H1 (cell line): ENCODE data around the gene TSPAN17. TPM values are rescaled to one million over a fixed set of nuclear protein-coding genes. Genes with fewer than 3 reads are reported as not detected.

ENCODE experiments used
- CTCF ChIA-PET: fragments of 300-600 bp; sonication (Branson Sonifier 250); formaldehyde crosslinking; loops from one replicate; lab custom pipeline; 2021; ENCODE audit not compliant: partially characterized antibody; lab: Charles Lee
- POLR2A ChIA-PET: fragments of 300-600 bp; sonication (Branson Sonifier 250); formaldehyde crosslinking; loops from one replicate; lab custom pipeline; 2021; ENCODE audit warnings: inconsistent platforms; ENCODE audit not compliant: partially characterized antibody; lab: Charles Lee
- DNase-seq, 2 experiments: peaks; one replicate each; pipeline versions ENCODE4 v3.0.0 to v3.0.0-alpha.2; 2010 to 2022; ENCODE audit warnings: low spot score in 2 of 2, low read depth in 1 of 2, mixed read lengths in 1 of 2
- FAIRE-seq: peaks from 2 replicates; lab custom pipeline; 2011; peaks lifted over from hg19 to GRCh38; lab: Jason Lieb, UNC
- H2AFZ ChIP-seq: 2 replicates; pipeline ENCODE4 v1.8.1; 2012; ENCODE audit warnings: low read length, inconsistent platforms
- H2AK5ac ChIP-seq: 2 replicates; pipeline ENCODE4 v1.6.1; 2013; ENCODE audit warnings: low read depth, low read length
- H2BK120ac ChIP-seq: replicated peaks from 2 replicates; pipeline ENCODE3; 2013; ENCODE audit warnings: low read depth, low read length, inconsistent platforms
- H2BK12ac ChIP-seq: 2 replicates; pipeline ENCODE4 v1.6.1; 2013; ENCODE audit warnings: low read depth, low read length
- H2BK15ac ChIP-seq: 2 replicates; pipeline ENCODE4 v1.6.1; 2013; ENCODE audit warnings: low read length
- H2BK20ac ChIP-seq: 2 replicates; pipeline ENCODE4 v1.6.1; 2013; ENCODE audit warnings: low read length
- H2BK5ac ChIP-seq: 2 replicates; pipeline ENCODE4 v1.6.1; 2013; ENCODE audit warnings: low read depth, low read length
- H3K14ac ChIP-seq: 2 replicates; pipeline ENCODE4 v1.6.1; 2013; ENCODE audit warnings: inconsistent platforms; ENCODE audit not compliant: insufficient read length
- H3K18ac ChIP-seq: 2 replicates; pipeline ENCODE4 v1.6.1; 2013; ENCODE audit warnings: low read length; ENCODE audit errors: extremely low read depth
- H3K23ac ChIP-seq: 2 replicates; pipeline ENCODE4 v1.6.1; 2013; ENCODE audit warnings: inconsistent platforms; ENCODE audit not compliant: insufficient read length
- H3K23me2 ChIP-seq: 2 replicates; pipeline ENCODE4 v1.6.1; 2013; ENCODE audit warnings: low read depth, low read length
- H3K27ac ChIP-seq: 2 replicates; pipeline ENCODE4 v1.6.1; 2011; ENCODE audit warnings: low read depth, low read length, inconsistent platforms
- H3K27me3 ChIP-seq, 4 experiments: replicated peaks in 1 of 4; 1 replicate in 1 of 4; 2 replicates in 3 of 4; pipeline versions ENCODE4 v1.6.1 to v1.8.1; 2011 to 2013; ENCODE audit warnings: low read length in 3 of 4, mild to moderate bottlenecking in 3 of 4, inconsistent platforms in 2 of 4, mixed read lengths in 2 of 4, moderate library complexity in 1 of 4; ENCODE audit not compliant: control insufficient read depth in 3 of 4, insufficient read depth in 3 of 4; ENCODE audit errors: extremely low read depth in 1 of 4
- H3K36me3 ChIP-seq, 4 experiments: 2 replicates each; pipeline versions ENCODE4 v1.6.1 to v1.8.1; 2011 to 2013; ENCODE audit warnings: mild to moderate bottlenecking in 4 of 4, low read length in 3 of 4, moderate library complexity in 2 of 4, control low read depth in 1 of 4, inconsistent platforms in 1 of 4; ENCODE audit not compliant: insufficient read depth in 4 of 4, control insufficient read depth in 2 of 4
- H3K4ac ChIP-seq: replicated peaks from 2 replicates; pipeline ENCODE3; 2013; ENCODE audit warnings: low read length, low read depth, mixed read lengths, inconsistent platforms; ENCODE audit not compliant: insufficient read length
- H3K4me1 ChIP-seq, 4 experiments: replicated peaks in 1 of 4; 1 replicate in 1 of 4; 2 replicates in 3 of 4; pipeline versions ENCODE4 v1.6.1 to v1.8.1; 2011 to 2013; ENCODE audit warnings: low read length in 3 of 4, inconsistent platforms in 2 of 4, mixed read lengths in 1 of 4; ENCODE audit not compliant: insufficient read depth in 4 of 4, control insufficient read depth in 3 of 4
- H3K4me2 ChIP-seq, 2 experiments: 2 replicates each; pipeline versions ENCODE4 v1.6.1 to v1.8.1; 2011 to 2013; ENCODE audit warnings: low read depth in 2 of 2, low read length in 2 of 2, control low read depth in 1 of 2, inconsistent platforms in 1 of 2, mild to moderate bottlenecking in 1 of 2; ENCODE audit not compliant: insufficient read depth in 1 of 2
- H3K4me3 ChIP-seq, 4 experiments: fragments of 200-600, 300-600 bp in 1 of 4; sonication (generic), shearing (Covaris generic), sonication (Bioruptor Twin) in 1 of 4; 2 replicates each; pipeline versions ENCODE4 v1.5.1 to v1.8.1; 2011 to 2016; ENCODE audit warnings: low read length in 4 of 4, low read depth in 3 of 4, control low read depth in 2 of 4, inconsistent platforms in 2 of 4, mild to moderate bottlenecking in 2 of 4, mixed read lengths in 1 of 4, moderate library complexity in 1 of 4; ENCODE audit not compliant: insufficient read depth in 2 of 4; ENCODE audit errors: extremely low read depth in 1 of 4
- H3K56ac ChIP-seq: replicated peaks from 2 replicates; pipeline ENCODE3; 2013; ENCODE audit warnings: low read depth, mild to moderate bottlenecking, mixed read lengths, low read length, inconsistent platforms; ENCODE audit not compliant: insufficient read length
- H3K79me1 ChIP-seq: 2 replicates; pipeline ENCODE4 v1.6.1; 2013; ENCODE audit warnings: low read depth, low read length, control low read depth
- H3K79me2 ChIP-seq, 2 experiments: 2 replicates each; pipeline versions ENCODE4 v1.6.1 to v1.8.1; 2012 to 2013; ENCODE audit warnings: low read length in 2 of 2, mild to moderate bottlenecking in 2 of 2, inconsistent platforms in 1 of 2; ENCODE audit not compliant: insufficient read depth in 2 of 2, control insufficient read depth in 1 of 2
- H3K9ac ChIP-seq, 4 experiments: replicated peaks in 1 of 4; 1 replicate in 1 of 4; 2 replicates in 3 of 4; pipeline versions ENCODE4 v1.6.1 to v1.8.1; 2011 to 2013; ENCODE audit warnings: low read depth in 3 of 4, low read length in 3 of 4, control low read depth in 2 of 4, mild to moderate bottlenecking in 2 of 4, moderate library complexity in 2 of 4, inconsistent platforms in 1 of 4; ENCODE audit errors: extremely low read depth in 1 of 4
- H3K9me3 ChIP-seq, 2 experiments: 2 replicates each; pipeline versions ENCODE4 v1.6.1 to v1.8.1; 2012 to 2013; ENCODE audit warnings: mild to moderate bottlenecking in 2 of 2, moderate library complexity in 2 of 2, control low read depth in 1 of 2, inconsistent platforms in 1 of 2, low read depth in 1 of 2, low read length in 1 of 2, mixed read lengths in 1 of 2; ENCODE audit not compliant: insufficient read depth in 2 of 2
- H4K20me1 ChIP-seq, 2 experiments: replicated peaks in 1 of 2; 2 replicates each; pipeline versions ENCODE3 to v1.8.1; 2011 to 2013; ENCODE audit warnings: inconsistent platforms in 2 of 2, low read length in 2 of 2, mild to moderate bottlenecking in 1 of 2; ENCODE audit not compliant: insufficient read depth in 2 of 2, control insufficient read depth in 1 of 2
- H4K5ac ChIP-seq: 2 replicates; pipeline ENCODE4 v1.6.1; 2013; ENCODE audit warnings: low read length, low read depth, mixed read lengths, inconsistent platforms; ENCODE audit not compliant: insufficient read length
- H4K8ac ChIP-seq: 2 replicates; pipeline ENCODE4 v1.8.0; 2013; ENCODE audit warnings: mild to moderate bottlenecking, moderate library complexity, low read length, inconsistent platforms; ENCODE audit not compliant: insufficient read depth; ENCODE audit errors: extremely low read depth
- H4K91ac ChIP-seq: replicated peaks from 2 replicates; pipeline ENCODE3; 2013; ENCODE audit warnings: low read length, mixed read lengths, inconsistent platforms; ENCODE audit not compliant: insufficient read length
- EP300 ChIP-seq, 2 experiments: IDR thresholded peaks; 1 replicate in 1 of 2; 2 replicates in 1 of 2; pipeline ENCODE4 v1.6.1; 2011 to 2012; ENCODE audit warnings: low read depth in 2 of 2, low read length in 2 of 2, mild to moderate bottlenecking in 2 of 2, borderline replicate concordance in 1 of 2, inconsistent platforms in 1 of 2, moderate library complexity in 1 of 2
- EZH2 ChIP-seq: fragments of 200-600 bp; sonication (generic); IDR thresholded peaks from 2 replicates; pipeline ENCODE4 v1.7.1; 2012; ENCODE audit warnings: low read depth, mild to moderate bottlenecking, moderate library complexity, low read length, inconsistent platforms; ENCODE audit not compliant: severe bottlenecking
- FOSL1 ChIP-seq: IDR thresholded peaks from 2 replicates; pipeline ENCODE4 v1.6.1; 2011; ENCODE audit warnings: mild to moderate bottlenecking, low read depth, low read length, moderate library complexity; ENCODE audit not compliant: insufficient read depth
- MAFK ChIP-seq: IDR thresholded peaks from 2 replicates; pipeline ENCODE4 v1.6.1; 2012; ENCODE audit warnings: low read depth, mild to moderate bottlenecking, improper control_type of control experiment, low read length
- SP2 ChIP-seq: IDR thresholded peaks from 2 replicates; pipeline ENCODE4 v1.6.1; 2012; ENCODE audit warnings: mild to moderate bottlenecking, low read length, inconsistent platforms
- TBP ChIP-seq: IDR thresholded peaks from 2 replicates; pipeline ENCODE4 v1.6.1; 2011; ENCODE audit warnings: low read depth, low read length, improper control_type of control experiment
- WGBS, 2 experiments: shearing (Covaris generic) in 1 of 2; methylation state at CpG; one replicate each; pipeline versions ENCODE4 v1.1.6 to v1.1.7; 2013 to 2015; ENCODE audit warnings: low lambda C conversion rate in 2 of 2, mixed read lengths in 2 of 2, inconsistent platforms in 1 of 2, low coverage in 1 of 2, missing lambda C conversion rate in 1 of 2; ENCODE audit not compliant: insufficient replicate concordance in 2 of 2, insufficient coverage in 1 of 2, insufficient read length in 1 of 2; ENCODE audit errors: extremely low coverage in 1 of 2, missing lambda C conversion rate in 1 of 2; 5-methylcytosine and 5-hydroxymethylcytosine counted together
- polyA plus RNA-seq, 7 experiments: library from polyadenylated mRNA; depleted of rRNA in 3 of 7; stranded (reverse) in 5 of 7; unstranded in 2 of 7; fragments of >200 nt in 5 of 7; fragments of 200-250 nt in 2 of 7; gene quantifications; 1 replicate in 5 of 7; 2 replicates in 1 of 7; 4 replicates in 1 of 7; pipeline versions ENCODE4 v1.2.1 to v1.2.3, GENCODE V29; 2011 to 2013; ENCODE audit warnings: missing spikeins in 2 of 7, mixed read lengths in 2 of 7
- total RNA-seq: library from RNA; stranded (reverse); fragmentation: NEBNext Ultra II Directional; extraction: Animal tissue kit (Norgen Biotek cat#: 25700); gene quantifications from 2 replicates; pipeline ENCODE4 v1.2.1, GENCODE V29; 2021
- TF ChIP-seq, protein P1 (sequence below): IDR thresholded peaks from 2 replicates; pipeline ENCODE4 v1.6.1; 2012; ENCODE audit warnings: inconsistent platforms

The TSPAN17 gene
- total and polyA plus RNA-seq, 2 of the 8 experiments (the other 6 are each of a cell fraction or from before 2014, with no cell fraction given) = 41.5 to 53.7 TPM

DNA sequence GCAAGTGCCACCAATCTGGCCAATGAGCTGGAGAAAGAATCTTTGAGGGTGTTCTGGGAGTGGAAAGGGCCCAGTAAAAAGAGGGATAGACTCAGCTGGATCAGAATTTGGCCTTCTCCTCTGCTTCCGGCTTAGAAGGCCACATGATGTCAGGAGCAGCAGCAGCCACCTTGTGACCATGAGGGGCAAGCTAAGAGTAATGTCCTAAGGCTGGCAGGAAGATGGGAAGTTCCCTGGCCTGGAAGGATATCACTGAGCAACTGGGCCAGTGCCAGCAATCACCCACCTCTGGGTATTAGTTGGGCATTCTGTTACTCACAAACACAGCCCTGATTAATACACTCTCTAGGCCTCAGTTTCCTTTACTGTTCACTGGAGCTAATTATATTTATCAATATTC lies 44.2 kb downstream of the TSPAN17 start:
- Histone ChIP-seq H4K20me1 (no peaks in the 10 kb centered on the region), H3K36me3 (no peaks in the 10 kb centered on the region), H3K27me3 (peaks cover 0 to 3% (median under 1%) of the 10 kb centered on the region in 4 experiments; a peak in 4 of 7 replicates), H4K91ac (peak overlapping the region; percentile 20), H3K79me2 (no peaks in the 10 kb centered on the region), H3K79me1 (no peaks in the 10 kb centered on the region), H2BK20ac (peak overlapping the region; percentile 75; the same call in 1 of the 2 replicates), H3K18ac (no peak overlapping the region), H2AK5ac (peak overlapping the region; percentile 55; the same call in 1 of the 2 replicates), H2BK5ac (peak overlapping the region; percentile 54; the same call in 1 of the 2 replicates), H3K14ac (no peak overlapping the region), H3K4me2 (no peak overlapping the region), H2BK15ac (no peak overlapping the region; the same call in 1 of the 2 replicates), H3K9me3 (no peaks in the 10 kb centered on the region), H2BK12ac (peak overlapping the region; percentile 60; the same call in 1 of the 2 replicates), H4K5ac (no peak overlapping the region), H3K4ac (no peak overlapping the region), H3K27ac (no peak overlapping the region), H3K4me3 (no peak overlapping the region), H3K56ac (no peak overlapping the region), H4K8ac (no peak overlapping the region), H3K9ac (no peak overlapping the region), H3K23me2 (no peaks in the 10 kb centered on the region; the same call in 1 of the 2 replicates), H2BK120ac (no peak overlapping the region), H3K4me1 (peaks cover 9 to 27% (median 17%) of the 10 kb centered on the region in 4 experiments), H3K23ac (no peak overlapping the region), H2AFZ (no peak overlapping the region)
- TF ChIP-seq EZH2 (no peak), TBP (no peak), MAFK (no peak), SP2 (no peak), FOSL1 (no peak), EP300 (IDR thresholded peaks at IDR 0.05; ENCODE audit: borderline replicate concordance in 1 of 2, low read depth in 2 of 2, low read length in 2 of 2) (no peak)
- TF ChIP-seq, protein P1, sequence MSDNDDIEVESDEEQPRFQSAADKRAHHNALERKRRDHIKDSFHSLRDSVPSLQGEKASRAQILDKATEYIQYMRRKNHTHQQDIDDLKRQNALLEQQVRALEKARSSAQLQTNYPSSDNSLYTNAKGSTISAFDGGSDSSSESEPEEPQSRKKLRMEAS = no peak
- ChIA-PET POLR2A (interaction anchor here (0.7 to 2.7 kb wide), 4 partner anchors 10 to 31 kb away, joined by 3 to 9 read pairs (median 4); no protein-coding TSS in a partner anchor), CTCF (interaction anchor here (1.5 to 32.2 kb wide), 7 partner anchors 8 to 130 kb away, joined by 3 to 859 read pairs (median 7); no protein-coding TSS in a partner anchor)
- DNase-seq (no peak), FAIRE-seq (no peak)
- WGBS, 2 experiments = 100% methylated on average over 1 of the region's 1 CpG; no CpG with 5 or more reads in 1 of the 2 experiments
